Neuronal stem cell (in vitro differentiated cells): ENCODE results near the gene PIGU.
A peak's percentile ranks its signal among the peaks of the same experiment; 100 is the strongest.

Experiments used
- DNase-seq: peaks from one replicate; pipeline ENCODE4 v3.0.0-alpha.2; 2013; ENCODE audit warnings: low spot score
- H2AFZ ChIP-seq: one replicate; pipeline ENCODE4 v1.6.1; 2013; ENCODE audit warnings: mild to moderate bottlenecking, low read length, inconsistent platforms
- H2AK5ac ChIP-seq: 2 replicates; pipeline ENCODE4 v1.6.1; 2013; ENCODE audit warnings: low read depth, mild to moderate bottlenecking, inconsistent platforms, low read length, moderate library complexity, mixed read lengths
- H2BK120ac ChIP-seq: 2 replicates; pipeline ENCODE4 v1.6.1; 2013; ENCODE audit warnings: low read depth, mild to moderate bottlenecking, inconsistent platforms, low read length, moderate library complexity, mixed read lengths
- H2BK12ac ChIP-seq: one replicate; pipeline ENCODE4 v1.6.1; 2013; ENCODE audit warnings: low read length, inconsistent platforms
- H2BK15ac ChIP-seq: 2 replicates; pipeline ENCODE4 v1.6.1; 2013; ENCODE audit warnings: mild to moderate bottlenecking, low read length, inconsistent platforms, mixed read lengths
- H2BK5ac ChIP-seq: one replicate; pipeline ENCODE4 v1.6.1; 2013; ENCODE audit warnings: inconsistent platforms, mild to moderate bottlenecking, low read length, moderate library complexity
- H3K14ac ChIP-seq: one replicate; pipeline ENCODE4 v1.6.1; 2013; ENCODE audit warnings: low read length, inconsistent platforms
- H3K18ac ChIP-seq: 2 replicates; pipeline ENCODE4 v1.6.1; 2013; ENCODE audit warnings: low read length, inconsistent platforms
- H3K23ac ChIP-seq: 2 replicates; pipeline ENCODE4 v1.6.1; 2013; ENCODE audit warnings: low read depth, mild to moderate bottlenecking, mixed read lengths, low read length, inconsistent platforms; ENCODE audit not compliant: poor library complexity
- H3K27ac ChIP-seq: replicated peaks from 3 replicates; pipeline ENCODE4 v1.5.1; 2013; ENCODE audit warnings: low read length, inconsistent platforms
- H3K27me3 ChIP-seq, 3 experiments: 2 replicates each; pipeline ENCODE4 v1.6.1; 2013; ENCODE audit warnings: low read length in 3 of 3, mild to moderate bottlenecking in 2 of 3, inconsistent platforms in 1 of 3, low read depth in 1 of 3, mixed read lengths in 1 of 3, moderate library complexity in 1 of 3; ENCODE audit not compliant: control insufficient read depth in 3 of 3, insufficient read depth in 3 of 3
- H3K36me3 ChIP-seq, 2 donors: replicated peaks in 1 of 2; 2 replicates each; pipeline ENCODE4 v1.6.1; 2013; ENCODE audit warnings: low read length in 2 of 2; ENCODE audit not compliant: control insufficient read depth in 2 of 2, insufficient read depth in 2 of 2
- H3K4ac ChIP-seq: 2 replicates; pipeline ENCODE4 v1.6.1; 2013; ENCODE audit warnings: inconsistent platforms, mild to moderate bottlenecking, low read length, moderate library complexity
- H3K4me1 ChIP-seq, 2 donors: 1 replicate in 1 of 2; 2 replicates in 1 of 2; pipeline ENCODE4 v1.6.1; 2013; ENCODE audit warnings: low read length in 2 of 2, low read depth in 1 of 2; ENCODE audit not compliant: control insufficient read depth in 2 of 2, insufficient read depth in 1 of 2
- H3K4me2 ChIP-seq: one replicate; pipeline ENCODE4 v1.6.1; 2013; ENCODE audit warnings: mild to moderate bottlenecking, low read length, inconsistent platforms; ENCODE audit not compliant: insufficient read depth, poor library complexity, severe bottlenecking
- H3K4me3 ChIP-seq, 2 donors: 2 replicates each; pipeline ENCODE4 v1.5.1; 2013; ENCODE audit warnings: low read length in 2 of 2, mild to moderate bottlenecking in 2 of 2, inconsistent platforms in 1 of 2, moderate library complexity in 1 of 2
- H3K79me1 ChIP-seq: one replicate; pipeline ENCODE4 v1.6.1; 2013; ENCODE audit warnings: low read depth, mild to moderate bottlenecking, inconsistent platforms, low read length, moderate library complexity
- H3K9ac ChIP-seq: one replicate; pipeline ENCODE4 v1.6.1; 2013; ENCODE audit warnings: mild to moderate bottlenecking, low read depth, low read length, inconsistent platforms; ENCODE audit not compliant: poor library complexity
- H3K9me3 ChIP-seq, 2 donors: replicated peaks in 1 of 2; 2 replicates each; pipeline versions ENCODE3 to v1.6.1; 2013; ENCODE audit warnings: low read length in 2 of 2, mild to moderate bottlenecking in 2 of 2, inconsistent platforms in 1 of 2, low read depth in 1 of 2, mixed read lengths in 1 of 2, moderate library complexity in 1 of 2; ENCODE audit not compliant: control insufficient read depth in 2 of 2, insufficient read depth in 1 of 2
- H4K8ac ChIP-seq: one replicate; pipeline ENCODE4 v1.6.1; 2013; ENCODE audit warnings: low read depth, mild to moderate bottlenecking, inconsistent platforms, low read length, moderate library complexity
- H4K91ac ChIP-seq: one replicate; pipeline ENCODE4 v1.6.1; 2013; ENCODE audit warnings: low read length, low read depth, mild to moderate bottlenecking, inconsistent platforms; ENCODE audit not compliant: poor library complexity
- WGBS, 2 donors: extraction: QIAGEN DNeasy Blood & Tissue Kit; methylation state at CpG; one replicate each; pipeline ENCODE4 v1.1.7; 2013; ENCODE audit warnings: missing lambda C conversion rate in 2 of 2, mixed read lengths in 1 of 2; ENCODE audit not compliant: insufficient read length in 2 of 2, insufficient replicate concordance in 1 of 2; ENCODE audit errors: extremely low coverage in 2 of 2; 5-methylcytosine and 5-hydroxymethylcytosine counted together

PIGU gene

GRCh38 chr20:34559311-34560140, 117.4 kb downstream of the PIGU start:
- no CpG with 5 or more reads among the region's 43 CpGs for WGBS, 2 donors
- H3K4ac ChIP-seq = no peak overlapping the region
- no peak overlapping the region for H2AFZ ChIP-seq
- H3K4me1 ChIP-seq = peaks cover 0 to 2% of the 10 kb centered on the region in 2 donors
- H2AK5ac ChIP-seq = no peak overlapping the region
- H4K91ac ChIP-seq = no peak overlapping the region
- no peak overlapping the region for H3K18ac ChIP-seq
- no peak overlapping the region for H3K27ac ChIP-seq
- no peak for DNase-seq
- no peak overlapping the region for H2BK5ac ChIP-seq
- H3K4me2 ChIP-seq = peak overlapping the region; percentile 45
- no peak overlapping the region for H3K23ac ChIP-seq
- no peak overlapping the region for H2BK15ac ChIP-seq
- no peak overlapping the region for H2BK120ac ChIP-seq
- H4K8ac ChIP-seq = no peak overlapping the region
- no peaks in the 10 kb centered on the region for H3K27me3 ChIP-seq
- peaks cover 1 to 33% of the 10 kb centered on the region in 2 donors for H3K36me3 ChIP-seq
- no peaks in the 10 kb centered on the region for H3K9me3 ChIP-seq
- H3K79me1 ChIP-seq = peaks cover 2% of the 10 kb centered on the region
- H3K9ac ChIP-seq = no peak overlapping the region
- H2BK12ac ChIP-seq = no peak overlapping the region
- no peak overlapping the region for H3K14ac ChIP-seq
- no peak overlapping the region for H3K4me3 ChIP-seq

GRCh38 chr20:34558320-34559218, 118.3 kb downstream of the PIGU start, which contains the start of gene MAP1LC3A:
TSS of gene MAP1LC3A (plus strand) at chr20:34558718. CDS start at chr20:34558869, 151 bp downstream.
- H3K36me3 ChIP-seq = peaks cover 1 to 30% of the 10 kb centered on the region in 2 donors
- peak; percentile 91 for DNase-seq
- no peak within 1 kb of the TSS for H4K91ac ChIP-seq
- H3K9ac ChIP-seq = peak within 1 kb of the TSS; percentile 84
- H2BK120ac ChIP-seq = no peak within 1 kb of the TSS
- peak within 1 kb of the TSS in 1 of 2 donors; percentile 84 for H3K4me3 ChIP-seq
- no peak within 1 kb of the TSS for H2BK12ac ChIP-seq
- H3K4me1 ChIP-seq = peaks cover 0 to 2% of the 10 kb centered on the region in 2 donors
- peak within 1 kb of the TSS; percentile 77 for H3K4me2 ChIP-seq
- no peak within 1 kb of the TSS for H2BK15ac ChIP-seq
- no CpG with 5 or more reads among the region's 103 CpGs for WGBS, 2 donors
- H3K27me3 ChIP-seq = no peaks in the 10 kb centered on the region
- no peak within 1 kb of the TSS for H3K27ac ChIP-seq
- H3K23ac ChIP-seq = peak within 1 kb of the TSS; percentile 89
- peak within 1 kb of the TSS; percentile 97 for H3K18ac ChIP-seq
- H3K9me3 ChIP-seq = no peaks in the 10 kb centered on the region
- H3K79me1 ChIP-seq = peaks cover 2% of the 10 kb centered on the region
- no peak within 1 kb of the TSS for H4K8ac ChIP-seq
- H2AK5ac ChIP-seq = no peak within 1 kb of the TSS
- no peak within 1 kb of the TSS for H2BK5ac ChIP-seq
- no peak within 1 kb of the TSS for H2AFZ ChIP-seq
- no peak within 1 kb of the TSS for H3K14ac ChIP-seq
- no peak within 1 kb of the TSS for H3K4ac ChIP-seq

GRCh38 chr20:34557936-34558319, 119.0 kb downstream of the PIGU start:
- H3K36me3 ChIP-seq = peaks cover 1 to 30% of the 10 kb centered on the region in 2 donors
- no peak overlapping the region for H2AK5ac ChIP-seq
- DNase-seq = no peak
- no peak overlapping the region for H3K18ac ChIP-seq
- no peak overlapping the region for H3K4ac ChIP-seq
- no peak overlapping the region for H3K9ac ChIP-seq
- H3K14ac ChIP-seq = no peak overlapping the region
- peak overlapping the region; percentile 68 for H3K4me2 ChIP-seq
- no CpG with 5 or more reads among the region's 11 CpGs for WGBS, 2 donors
- peaks cover 0 to 2% of the 10 kb centered on the region in 2 donors for H3K4me1 ChIP-seq
- peak overlapping the region in 1 of 2 donors; percentile 82 for H3K4me3 ChIP-seq
- peaks cover 2% of the 10 kb centered on the region for H3K79me1 ChIP-seq
- H2BK120ac ChIP-seq = no peak overlapping the region
- H4K8ac ChIP-seq = no peak overlapping the region
- H3K9me3 ChIP-seq = peaks cover 0 to 2% of the 10 kb centered on the region in 2 donors
- no peaks in the 10 kb centered on the region for H3K27me3 ChIP-seq
- no peak overlapping the region for H2BK5ac ChIP-seq
- no peak overlapping the region for H4K91ac ChIP-seq
- no peak overlapping the region for H2AFZ ChIP-seq
- no peak overlapping the region for H2BK15ac ChIP-seq
- H3K23ac ChIP-seq = no peak overlapping the region
- no peak overlapping the region for H2BK12ac ChIP-seq
- H3K27ac ChIP-seq = no peak overlapping the region
